Neural cell (in vitro differentiated cells): ENCODE results near the gene CPNE1. TPM values are rescaled to one million over a fixed set of nuclear protein-coding genes. Genes with fewer than 3 reads are reported as not detected.

Source experiments
- H2AFZ ChIP-seq: fragments of 200-600, 300-800 bp; sonication (generic), shearing (Covaris generic); 2 replicates; pipeline ENCODE4 v1.6.0; 2014; ENCODE audit warnings: low read depth, mild to moderate bottlenecking, antibody characterized with exemption, low read length, moderate library complexity
- H3F3A ChIP-seq: fragments of 200-600 bp; shearing (Covaris generic); 2 replicates; pipeline ENCODE4 v1.6.1; 2016; ENCODE audit warnings: mild to moderate bottlenecking, moderate library complexity, mixed read lengths, antibody characterized with exemption, low read length; ENCODE audit not compliant: insufficient read depth, poor library complexity, severe bottlenecking
- H3K27ac ChIP-seq: fragments of 200-600, 300-800 bp; sonication (generic), shearing (Covaris generic); 2 replicates; pipeline ENCODE4 v1.5.1; 2014; ENCODE audit warnings: mild to moderate bottlenecking, low read length, moderate library complexity
- H3K27me3 ChIP-seq: fragments of 300-800, 200-600 bp; sonication (generic), shearing (Covaris generic); 2 replicates; pipeline ENCODE4 v1.6.0; 2014; ENCODE audit warnings: mild to moderate bottlenecking, low read depth, low read length, moderate library complexity; ENCODE audit not compliant: insufficient read depth
- H3K36me3 ChIP-seq: fragments of 300-800, 200-600 bp; sonication (generic), shearing (Covaris generic); 2 replicates; pipeline ENCODE4 v1.5.1; 2014; ENCODE audit warnings: mild to moderate bottlenecking, antibody characterized with exemption, low read length, moderate library complexity; ENCODE audit not compliant: insufficient read depth
- H3K4me2 ChIP-seq: fragments of 300-800, 200-600 bp; sonication (generic), shearing (Covaris generic); 2 replicates; pipeline ENCODE4 v1.6.0; 2014; ENCODE audit warnings: mild to moderate bottlenecking, low read length
- H3K4me3 ChIP-seq: fragments of 300-800, 200-600 bp; sonication (generic), shearing (Covaris generic); 2 replicates; pipeline ENCODE4 v1.5.1; 2014; ENCODE audit warnings: mild to moderate bottlenecking, low read length, moderate library complexity
- H3K79me2 ChIP-seq: fragments of 200-600 bp; shearing (Covaris generic); replicated peaks from 2 replicates; pipeline ENCODE4 v1.6.0; 2014; ENCODE audit warnings: mild to moderate bottlenecking, low read length, moderate library complexity; ENCODE audit not compliant: insufficient read depth
- H3K9ac ChIP-seq: fragments of 300-800, 200-600 bp; sonication (generic), shearing (Covaris generic); 2 replicates; pipeline ENCODE4 v1.6.1; 2016; ENCODE audit warnings: mild to moderate bottlenecking, low read length, mixed read lengths
- H3K9me2 ChIP-seq: fragments of 200-600 bp; shearing (Covaris generic); 2 replicates; pipeline ENCODE4 v1.6.1; 2016; ENCODE audit warnings: mild to moderate bottlenecking, low read length, mixed read lengths; ENCODE audit not compliant: insufficient read depth
- H3K9me3 ChIP-seq: fragments of 200-600, 300-800 bp; sonication (generic), shearing (Covaris generic); 2 replicates; pipeline ENCODE4 v1.6.1; 2016; ENCODE audit warnings: mild to moderate bottlenecking, mixed run types, low read length, moderate library complexity, mixed read lengths
- H4K20me1 ChIP-seq: fragments of 200-600 bp; shearing (Covaris generic); 2 replicates; pipeline ENCODE4 v1.6.1; 2016; ENCODE audit warnings: mild to moderate bottlenecking, mixed run types; ENCODE audit not compliant: insufficient read depth
- CTCF ChIP-seq: fragments of 450-650 bp; IDR thresholded peaks from 2 replicates; pipeline ENCODE4 v1.5.1; 2014; ENCODE audit warnings: antibody characterized with exemption, mild to moderate bottlenecking, moderate library complexity; ENCODE audit not compliant: poor library complexity, severe bottlenecking
- EP300 ChIP-seq: fragments of 450-650 bp; conservative IDR thresholded peaks from 2 replicates; pipeline ENCODE4 v1.6.1; 2014; ENCODE audit warnings: antibody characterized with exemption, mild to moderate bottlenecking, moderate library complexity; ENCODE audit not compliant: poor library complexity, severe bottlenecking
- EZH2 ChIP-seq: fragments of 200-600, 300-800 bp; shearing (Covaris generic), sonication (generic); IDR thresholded peaks from 2 replicates; pipeline ENCODE4 v1.6.1; 2014; ENCODE audit warnings: antibody characterized with exemption, low read length, borderline replicate concordance, mild to moderate bottlenecking; ENCODE audit not compliant: insufficient read depth, poor library complexity, severe bottlenecking
- MXI1 ChIP-seq: fragments of 450-650 bp; conservative IDR thresholded peaks from 2 replicates; pipeline ENCODE4 v1.6.1; 2014; ENCODE audit warnings: antibody characterized with exemption, mild to moderate bottlenecking; ENCODE audit not compliant: poor library complexity, severe bottlenecking
- POLR2AphosphoS5 ChIP-seq: IDR thresholded peaks from 2 replicates; pipeline ENCODE4 v1.6.1; 2012
- RAD21 ChIP-seq: fragments of 450-650 bp; conservative IDR thresholded peaks from 2 replicates; pipeline ENCODE4 v1.6.1; 2014; ENCODE audit warnings: antibody characterized with exemption, mild to moderate bottlenecking, moderate library complexity
- REST ChIP-seq: IDR thresholded peaks from 2 replicates; pipeline ENCODE4 v1.6.1; 2012; ENCODE audit warnings: borderline replicate concordance
- SMC3 ChIP-seq: fragments of 450-650 bp; conservative IDR thresholded peaks from 2 replicates; pipeline ENCODE4 v1.6.1; 2014; ENCODE audit warnings: antibody characterized with exemption, mild to moderate bottlenecking, moderate library complexity; ENCODE audit not compliant: poor library complexity
- TAF1 ChIP-seq: IDR thresholded peaks from 2 replicates; pipeline ENCODE4 v1.6.1; 2012; ENCODE audit warnings: low read depth
- polyA plus RNA-seq: library from polyadenylated mRNA; depleted of rRNA; stranded (reverse); fragments of >200 nt; gene quantifications from 2 replicates; pipeline ENCODE4 v1.2.3, GENCODE V29; 2014

Gene CPNE1
- polyA plus RNA-seq, 1 donor from 2014 or later: 148 TPM

- TF ChIP-seq REST (no peak), TAF1 (no peak)
Measured at GRCh38 chr20:35699957-35700624, 35.4 kb upstream of the CPNE1 start (continued).

GRCh38 chr20:35699127-35699956 is 34.6 kb upstream of the CPNE1 start, which contains the start of the genes NFS1 and ROMO1:
TSS of gene NFS1 (minus strand) at chr20:35699352. CDS start at chr20:35699288, 64 bp downstream.
TSS of gene ROMO1 (plus strand) at chr20:35699405. CDS start at chr20:35699633, 228 bp downstream.
- peaks cover 10% of the 10 kb centered on the region for H3F3A ChIP-seq
- H3K36me3 ChIP-seq: peaks cover 5% of the 10 kb centered on the region
- H2AFZ ChIP-seq: peak within 1 kb of the TSS; percentile 95
- H4K20me1 ChIP-seq: no peaks in the 10 kb centered on the region
- H3K27ac ChIP-seq: peak within 1 kb of the TSS; percentile 79
- H3K27me3 ChIP-seq: no peaks in the 10 kb centered on the region
- TF ChIP-seq REST (no peak), EP300 (no peak), SMC3 (peak; percentile 71), TAF1 (peak; percentile 62), POLR2AphosphoS5 (peak; percentile 81), MXI1 (peak; percentile 94), CTCF (peak; percentile 67), EZH2 (no peak), RAD21 (peak; percentile 62)
- peak within 1 kb of the TSS; percentile 90 for H3K4me2 ChIP-seq
- peaks cover 14% of the 10 kb centered on the region for H3K79me2 ChIP-seq
- H3K9ac ChIP-seq: peak within 1 kb of the TSS; percentile 83
- peak within 1 kb of the TSS; percentile 79 for H3K4me3 ChIP-seq
- no peaks in the 10 kb centered on the region for H3K9me3 ChIP-seq
- no peaks in the 10 kb centered on the region for H3K9me2 ChIP-seq
